ENCODE results near the gene STKLD1. TPM values are rescaled to one million over a fixed set of nuclear protein-coding genes. Genes with fewer than 3 reads are reported as not detected.
A peak's percentile ranks its signal among the peaks of the same experiment; 100 is the strongest.

Gene STKLD1
- total RNA-seq, 6 experiments from 2014 or later = 0.46 to 1.4 (median 0.68) TPM

GRCh38 chr9:133354766-133355165 is 21.4 kb upstream of the STKLD1 start:
- Mint-ChIP-seq H3K4me3 (peak overlapping the region; percentile 96), H3K27me3 (ENCODE audit: insufficient read depth) (peaks cover 6% of the 10 kb centered on the region), H3K36me3 (ENCODE audit: low read depth) (peaks cover 27% of the 10 kb centered on the region), H3K4me1 (ENCODE audit: low read depth) (peaks cover 36% of the 10 kb centered on the region), H3K27ac (peak overlapping the region; percentile 81), H3K9me3 (no peaks in the 10 kb centered on the region)
- no peak for TF ChIP-seq CTCF (IDR thresholded peaks at IDR 0.05)
- DNase-seq = no peak

DNA sequence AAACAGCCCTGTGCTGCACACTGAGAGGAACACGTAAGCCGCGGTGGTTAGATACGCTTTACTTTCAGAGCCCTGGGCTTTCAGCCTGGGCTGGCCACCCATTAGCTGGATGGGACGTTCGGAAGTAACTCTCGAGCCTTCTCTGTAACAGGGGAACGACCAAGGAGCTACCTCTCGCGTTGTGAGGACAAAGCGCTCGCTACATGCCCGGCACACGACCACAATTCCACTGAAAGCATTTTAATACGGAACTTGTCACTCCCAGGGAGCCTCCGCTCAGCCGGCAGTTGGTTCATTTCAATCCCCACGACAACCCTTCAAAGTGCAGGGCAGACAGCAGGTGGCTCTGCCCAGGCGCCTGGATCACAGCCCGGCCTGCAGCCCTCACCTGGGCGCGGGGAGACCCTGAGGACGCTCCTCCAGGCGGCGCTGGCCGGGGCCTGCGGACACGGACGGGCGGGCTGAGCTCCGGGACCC is 20.2 kb upstream of the STKLD1 start:
- Mint-ChIP-seq H3K36me3 (ENCODE audit: low read depth) (peaks cover 16% of the 10 kb centered on the region; the same call in 1 of the 2 replicates), H3K4me3 (peak overlapping the region; percentile 96), H3K9me3 (no peaks in the 10 kb centered on the region), H3K27me3 (ENCODE audit: insufficient read depth) (peaks cover 6% of the 10 kb centered on the region), H3K27ac (peak overlapping the region; percentile 81), H3K4me1 (ENCODE audit: low read depth) (peaks cover 28% of the 10 kb centered on the region)
- peak; percentile 28; the same call in 1 of the 2 replicates for TF ChIP-seq CTCF (IDR thresholded peaks at IDR 0.05)
- no peak for DNase-seq

- Mint-ChIP-seq H3K27ac (peak within 1 kb of the TSS; percentile 81), H3K9me3 (no peaks in the 10 kb centered on the region), H3K27me3 (ENCODE audit: insufficient read depth) (peaks cover 6% of the 10 kb centered on the region), H3K4me3 (peak within 1 kb of the TSS; percentile 96), H3K36me3 (ENCODE audit: low read depth) (peaks cover 16% of the 10 kb centered on the region; the same call in 1 of the 2 replicates), H3K4me1 (ENCODE audit: low read depth) (peaks cover 28% of the 10 kb centered on the region)
- TF ChIP-seq CTCF (IDR thresholded peaks at IDR 0.05) = no peak
- DNase-seq = peak; percentile 71
Observed at GRCh38 chr9:133356391-133357091, 19.6 kb upstream of the STKLD1 start, which contains the start of the genes SURF1 and SURF2. Gene SURF1 (minus strand): TSS chr9:133356487. CDS start chr9:133356453, 34 bp downstream. Gene SURF2 (plus strand): TSS chr9:133356550. CDS start chr9:133356593, 43 bp downstream.

- H3K9me3 Mint-ChIP-seq = no peaks in the 10 kb centered on the region
- peak overlapping the region; percentile 84 for H3K4me3 Mint-ChIP-seq
- no peak for TF ChIP-seq CTCF (IDR thresholded peaks at IDR 0.05)
- H3K4me1 Mint-ChIP-seq (ENCODE audit: low read depth) = peaks cover 28% of the 10 kb centered on the region
- peaks cover 25% of the 10 kb centered on the region; the same call in 1 of the 2 replicates for H3K36me3 Mint-ChIP-seq (ENCODE audit: low read depth)
- peak overlapping the region; percentile 13; the same call in 1 of the 2 replicates for H3K27ac Mint-ChIP-seq
- H3K27me3 Mint-ChIP-seq (ENCODE audit: insufficient read depth) = peaks cover 6% of the 10 kb centered on the region
- no peak for DNase-seq
Observed at GRCh38 chr9:133357656-133358055, 18.5 kb upstream of the STKLD1 start.

- H3K27ac Mint-ChIP-seq = peak overlapping the region; percentile 42; the same call in 1 of the 2 replicates
Observed at GRCh38 chr9:133359399-133360175, 16.6 kb upstream of the STKLD1 start.

More at GRCh38 chr9:133359399-133360175, 16.6 kb upstream of the STKLD1 start:
- Mint-ChIP-seq H3K9me3 (no peaks in the 10 kb centered on the region), H3K27me3 (ENCODE audit: insufficient read depth) (peaks cover 6% of the 10 kb centered on the region), H3K36me3 (ENCODE audit: low read depth) (peaks cover 34% of the 10 kb centered on the region), H3K4me1 (ENCODE audit: low read depth) (peaks cover 26% of the 10 kb centered on the region), H3K4me3 (no peak overlapping the region)
- DNase-seq = no peak
- peak; percentile 56 for TF ChIP-seq CTCF (IDR thresholded peaks at IDR 0.05)

All from HFFc6 (cell line).